ENCODE results near the gene COL11A2. TPM values are rescaled to one million over a fixed set of nuclear protein-coding genes. Genes with fewer than 3 reads are reported as not detected.

The COL11A2 gene
- total and polyA plus RNA-seq, 7 donors = 0.16 to 1.4 (median 0.50) TPM; not detected in 3

- H3K27me3 ChIP-seq = no peaks in the 10 kb centered on the region
- H3K9me3 ChIP-seq = no peaks in the 10 kb centered on the region
- DNase-seq = no peak
- H3K4me1 ChIP-seq = no peaks in the 10 kb centered on the region
- intact Hi-C loops (cut with DNase I) = no loop called here
- WGBS, 2 donors = 75 to 79% methylated on average over 9 of the region's 9 CpGs
- H3K27ac ChIP-seq = no peak overlapping the region
- no peak overlapping the region for H3K4me3 ChIP-seq
- H3K36me3 ChIP-seq = no peaks in the 10 kb centered on the region
- no peak for TF ChIP-seq POLR2A (IDR thresholded peaks at IDR 0.05)
- TF ChIP-seq POLR2AphosphoS5 (IDR thresholded peaks at IDR 0.05) = no peak
- no peak for TF ChIP-seq EP300 (IDR thresholded peaks at IDR 0.05)
- no peak for TF ChIP-seq CTCF (IDR thresholded peaks at IDR 0.05)
These were observed 7.1 kb downstream of the COL11A2 start for GRCh38 chr6:33185190-33185589.

DNA sequence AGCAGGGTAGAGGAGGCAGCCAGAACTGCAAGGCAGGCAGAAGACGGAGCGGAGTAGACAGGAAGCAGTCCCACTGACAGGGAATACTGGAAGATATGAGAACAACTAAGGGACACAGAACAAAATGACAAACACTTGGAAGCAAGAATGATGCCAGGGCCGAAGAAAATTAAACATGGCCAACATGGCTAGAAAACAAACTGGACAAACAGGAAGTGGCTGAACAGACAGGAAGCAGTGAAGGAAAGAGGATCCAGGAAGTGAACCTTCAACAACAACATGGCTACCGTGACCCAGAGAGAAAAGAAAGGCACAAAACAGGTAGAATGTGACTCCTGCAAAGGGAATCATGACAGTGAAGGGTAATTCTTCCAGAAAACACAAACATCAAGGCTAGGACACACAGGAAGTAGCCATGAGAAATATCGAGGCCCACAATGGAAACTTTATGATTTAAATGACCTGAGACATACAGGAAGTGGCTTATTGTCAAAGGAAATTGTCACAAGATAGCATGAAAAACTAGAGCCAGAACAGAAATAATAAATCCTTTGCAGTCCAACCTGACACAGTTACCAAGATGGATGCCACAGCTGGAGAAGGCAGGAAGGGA lies 9.1 kb downstream of the COL11A2 start:
- no peak for TF ChIP-seq POLR2AphosphoS5 (IDR thresholded peaks at IDR 0.05)
- TF ChIP-seq POLR2A (IDR thresholded peaks at IDR 0.05) = no peak
- TF ChIP-seq EP300 (IDR thresholded peaks at IDR 0.05) = no peak
- no peak for TF ChIP-seq CTCF (IDR thresholded peaks at IDR 0.05)
- Histone ChIP-seq H3K27ac (no peak overlapping the region), H3K27me3 (no peaks in the 10 kb centered on the region), H3K36me3 (no peaks in the 10 kb centered on the region), H3K4me3 (no peak overlapping the region), H3K4me1 (no peaks in the 10 kb centered on the region), H3K9me3 (no peaks in the 10 kb centered on the region)
- intact Hi-C loops (cut with DNase I) = no loop called here
- DNase-seq = no peak
- WGBS, 2 donors = 73 to 81% methylated on average over 5 of the region's 5 CpGs

DNA sequence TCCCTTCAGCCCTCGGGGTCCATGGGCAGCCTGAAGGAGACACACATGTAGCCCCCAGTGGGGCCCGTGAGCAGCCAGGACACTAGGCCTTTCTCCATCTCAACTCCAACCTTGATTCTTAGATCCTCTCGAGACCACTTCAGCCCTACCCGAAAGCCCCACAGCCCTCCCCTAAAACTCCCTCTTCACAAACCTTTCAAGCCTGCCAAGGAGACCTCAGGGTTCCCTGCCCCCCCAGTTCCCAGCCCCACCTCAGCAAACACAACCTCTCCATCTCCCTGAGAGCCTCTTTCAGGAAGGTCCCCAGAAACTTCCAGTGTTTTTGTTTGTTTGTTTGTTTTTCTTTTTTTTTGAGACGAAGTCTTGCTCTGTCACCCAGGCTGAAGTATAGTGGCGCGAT lies 11.1 kb downstream of the COL11A2 start:
- TF ChIP-seq POLR2AphosphoS5 (IDR thresholded peaks at IDR 0.05) (no peak), EP300 (IDR thresholded peaks at IDR 0.05) (no peak), POLR2A (IDR thresholded peaks at IDR 0.05) (no peak), CTCF (IDR thresholded peaks at IDR 0.05) (no peak)
- H3K4me1 ChIP-seq = no peaks in the 10 kb centered on the region
- no peak overlapping the region for H3K4me3 ChIP-seq
- 87 to 89% methylated on average over 7 of the region's 7 CpGs for WGBS, 2 donors
- H3K27me3 ChIP-seq = no peaks in the 10 kb centered on the region
- H3K36me3 ChIP-seq = no peaks in the 10 kb centered on the region
- intact Hi-C loops (cut with DNase I) = no loop called here
- no peak for DNase-seq
- no peak overlapping the region for H3K27ac ChIP-seq
- H3K9me3 ChIP-seq = no peaks in the 10 kb centered on the region

GRCh38 chr6:33178755-33179475 lies 13.4 kb downstream of the COL11A2 start:
- H3K4me1 ChIP-seq = no peaks in the 10 kb centered on the region
- DNase-seq = no peak
- TF ChIP-seq EP300 (IDR thresholded peaks at IDR 0.05) (no peak), POLR2A (IDR thresholded peaks at IDR 0.05) (no peak), CTCF (IDR thresholded peaks at IDR 0.05) (no peak), POLR2AphosphoS5 (IDR thresholded peaks at IDR 0.05) (no peak)
- H3K9me3 ChIP-seq = no peaks in the 10 kb centered on the region
- no peaks in the 10 kb centered on the region for H3K27me3 ChIP-seq
- intact Hi-C loops (cut with DNase I) = no loop called here
- no peaks in the 10 kb centered on the region for H3K36me3 ChIP-seq
- H3K27ac ChIP-seq = no peak overlapping the region
- H3K4me3 ChIP-seq = no peak overlapping the region
- WGBS, 2 donors = 83 to 85% methylated on average over 10 of the region's 10 CpGs
